HG02798 (cell line): Measurements from ENCODE around the gene ING4.

ENCODE experiments used
- ATAC-seq: cut with Tn5 transposase; IDR thresholded peaks from one replicate; pipeline ENCODE4 v1.9.1; 2021; ENCODE audit warnings: mild to moderate bottlenecking; ENCODE audit not compliant: unreplicated experiment, poor library complexity

ING4 gene

DNA sequence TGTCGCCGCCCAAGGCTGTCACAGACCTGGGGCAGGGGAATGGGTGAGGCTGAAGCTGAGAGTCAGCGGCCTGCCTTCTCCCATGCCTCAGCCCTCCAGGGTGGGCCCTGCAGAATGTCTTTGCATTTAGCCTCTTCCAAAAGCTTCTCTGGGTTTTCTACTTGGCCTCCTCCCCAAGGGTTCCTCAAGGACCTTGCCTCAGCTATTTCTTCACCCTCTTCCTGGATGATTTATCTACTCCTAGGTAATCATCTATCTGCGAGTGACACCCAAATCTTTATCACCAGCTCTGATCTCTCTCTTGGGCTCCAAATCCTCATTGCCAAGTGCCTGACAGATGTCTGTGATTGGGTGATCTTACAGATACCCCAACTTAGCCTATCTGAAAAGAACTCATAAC lies 22.4 kb downstream of the ING4 start:
- ATAC-seq = no peak

GRCh38 chr12:6639151-6639801 lies 23.6 kb downstream of the ING4 start:
- no peak for ATAC-seq

GRCh38 chr12:6638305-6638704 lies 24.6 kb downstream of the ING4 start:
- ATAC-seq = no peak

- peak; percentile 31 for ATAC-seq
Observed at GRCh38 chr12:6635856-6636531, 26.9 kb downstream of the ING4 start, which contains the start of gene LPAR5. Gene LPAR5, minus strand, starts transcription at chr12:6635959. Its CDS starts 14,711 bp downstream, at chr12:6621248.

- peak; percentile 32 for ATAC-seq
Observed at GRCh38 chr12:6635375-6635855, 27.5 kb downstream of the ING4 start.

GRCh38 chr12:6632026-6632983 lies 30.6 kb downstream of the ING4 start:
- peak; percentile 50 for ATAC-seq

- ATAC-seq = no peak
Observed at GRCh38 chr12:6631549-6631961, 31.4 kb downstream of the ING4 start.

DNA sequence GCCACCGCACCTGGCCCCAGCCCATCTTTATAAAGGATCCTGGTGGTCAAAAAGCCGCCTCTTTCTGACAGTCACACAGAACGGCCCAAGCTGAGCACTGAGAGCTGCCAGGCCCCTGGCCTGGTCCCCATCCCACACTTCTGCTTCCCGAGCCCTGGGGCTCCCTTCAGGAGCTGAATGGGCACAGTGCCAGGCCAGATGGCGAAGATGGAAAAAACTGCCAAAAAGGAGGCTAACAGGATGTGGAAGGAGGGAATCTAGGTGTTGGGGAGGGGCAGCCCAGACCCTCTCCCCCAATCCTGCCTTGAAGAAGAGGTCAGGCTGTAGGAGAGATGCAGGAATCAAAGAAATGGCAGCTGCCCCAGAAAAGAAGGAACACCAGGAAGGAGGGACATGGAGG lies 32.2 kb downstream of the ING4 start:
- no peak for ATAC-seq

- ATAC-seq = peak; percentile 58
Observed at GRCh38 chr12:6627616-6628015, 35.3 kb downstream of the ING4 start.

DNA sequence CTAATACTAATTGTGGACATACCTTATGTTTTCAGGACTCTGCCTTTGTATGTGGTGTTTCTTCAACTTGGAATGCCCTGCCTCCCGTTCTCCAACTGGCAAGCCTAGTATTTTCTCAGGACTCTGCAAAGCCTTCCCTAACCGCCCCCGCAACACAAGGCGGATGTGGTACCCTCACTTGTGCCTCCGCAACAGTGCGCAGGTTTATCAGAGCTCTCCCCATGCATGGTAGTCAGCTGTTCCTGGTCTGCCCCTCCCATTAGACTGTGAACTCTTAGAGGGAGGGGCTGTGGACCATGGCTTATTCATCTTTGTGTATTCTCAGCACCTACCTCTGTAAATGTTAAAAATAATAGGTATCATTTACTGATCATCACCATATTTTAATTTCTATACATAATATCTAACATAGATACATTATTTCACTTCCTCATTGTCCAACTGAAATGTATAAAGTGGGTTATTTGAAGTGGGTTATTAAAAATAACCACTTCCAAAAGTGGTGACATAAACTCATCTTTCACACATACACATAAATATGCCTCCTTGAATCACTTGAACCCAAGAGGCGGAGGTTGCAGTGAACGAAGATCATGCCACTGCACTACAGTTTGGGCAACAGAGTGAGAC lies 36.1 kb downstream of the ING4 start:
- ATAC-seq = no peak

- no peak for ATAC-seq
Observed at GRCh38 chr12:6620885-6621274, 42.0 kb downstream of the ING4 start.

DNA sequence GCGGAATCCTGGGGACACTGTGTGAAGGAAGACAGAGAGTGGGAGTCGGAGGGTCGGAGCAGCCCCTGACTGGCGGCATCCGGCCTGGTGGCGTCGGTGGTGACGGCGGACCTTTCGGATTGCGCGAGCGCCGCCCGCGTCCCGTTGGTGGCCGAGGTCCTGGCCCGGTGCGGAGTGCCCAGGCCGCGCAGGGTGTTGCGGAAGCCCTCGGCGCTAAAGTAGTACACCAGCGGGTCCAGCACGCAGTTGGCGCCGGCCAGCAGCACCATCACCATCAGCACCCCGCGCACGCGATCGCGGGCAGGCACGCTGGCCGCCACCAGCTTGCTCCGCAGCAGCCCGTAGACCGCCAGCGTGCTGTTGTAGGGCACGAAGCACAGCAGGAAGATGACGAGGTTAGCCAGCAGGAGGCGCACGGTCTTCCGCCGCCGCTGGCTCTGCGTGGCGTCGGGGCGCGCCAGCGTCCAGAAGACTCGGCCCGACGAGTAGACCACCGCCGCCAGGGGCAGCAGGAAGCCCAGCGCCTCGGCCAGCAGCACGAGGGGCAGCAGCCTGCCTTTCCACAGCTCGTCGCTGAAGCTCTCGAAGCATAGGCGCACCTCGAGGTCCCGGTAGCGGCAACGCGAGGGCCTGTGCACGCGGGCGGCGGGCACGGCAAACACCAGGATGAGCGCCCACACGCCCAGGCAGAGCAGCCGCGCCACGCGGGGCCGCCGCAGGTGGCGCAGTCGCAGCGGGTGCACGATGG lies 42.6 kb downstream of the ING4 start:
- no peak for ATAC-seq

GRCh38 chr12:6618483-6619225 lies 44.3 kb downstream of the ING4 start:
- ATAC-seq = no peak

DNA sequence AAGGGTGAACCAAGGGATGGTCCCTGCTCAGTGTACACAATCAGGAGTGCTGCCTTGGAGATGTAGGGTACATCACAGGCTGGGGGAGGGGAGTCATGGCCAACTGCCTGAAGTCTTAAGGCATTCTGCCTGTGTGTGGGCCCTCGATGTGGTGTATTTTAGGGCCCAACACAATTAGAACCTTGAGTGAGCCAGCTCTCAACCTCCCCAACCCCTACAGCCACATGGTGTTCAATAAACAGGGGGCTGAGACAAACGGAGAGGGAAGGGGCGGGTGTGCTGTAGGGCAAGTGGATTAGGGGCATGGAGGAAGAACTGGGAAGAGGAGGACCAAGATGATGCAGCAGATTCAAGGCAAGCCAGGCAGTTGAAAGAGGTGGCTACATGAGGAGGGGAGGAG lies 47.1 kb downstream of the ING4 start:
- ATAC-seq = no peak

- no peak for ATAC-seq
Observed at GRCh38 chr12:6614513-6615172, 48.3 kb downstream of the ING4 start.

GRCh38 chr12:6613776-6614512 lies 49.0 kb downstream of the ING4 start:
- no peak for ATAC-seq

DNA sequence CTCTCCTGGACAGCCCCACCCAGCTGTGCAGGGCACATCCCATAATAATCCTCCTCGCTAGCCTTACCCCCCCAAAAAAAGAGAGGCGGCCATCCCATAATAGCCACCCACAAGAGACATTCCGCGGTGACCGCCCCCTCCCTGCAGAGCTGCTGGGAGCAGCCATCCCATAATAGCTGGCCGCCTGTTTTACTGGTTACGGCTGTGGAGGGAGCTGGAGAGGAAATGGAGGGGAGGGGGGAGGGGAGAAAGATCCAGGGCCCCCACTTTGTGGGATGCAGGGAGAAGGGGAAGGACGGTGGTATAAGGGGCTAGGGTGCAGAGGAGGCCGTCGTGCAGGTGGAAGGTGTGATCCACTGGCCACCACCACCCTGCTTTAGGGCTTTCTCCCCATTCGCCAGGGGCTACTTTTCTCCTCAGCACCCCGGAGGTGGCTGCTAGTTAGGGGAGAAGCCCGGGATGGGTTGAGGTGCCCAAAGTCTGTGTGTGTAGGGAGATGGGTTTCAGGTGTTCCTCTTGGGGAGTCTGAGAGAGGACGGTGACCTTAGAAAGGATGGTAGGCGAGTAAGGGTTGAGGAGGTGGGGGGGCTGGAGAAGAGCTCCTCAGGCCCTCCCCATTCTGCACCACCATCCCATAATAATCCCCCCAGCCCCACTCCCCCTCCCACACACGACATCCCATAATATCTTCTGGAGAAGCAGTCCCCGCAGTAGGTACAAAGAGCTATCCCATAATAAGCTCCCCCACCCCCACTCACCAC lies 49.7 kb downstream of the ING4 start:
- no peak for ATAC-seq
